ENCODE results near the gene FAM25A. TPM values are rescaled to one million over a fixed set of nuclear protein-coding genes. Genes with fewer than 3 reads are reported as not detected.

FAM25A gene
- polyA plus RNA-seq, 1 donor from 2014 or later, result not detected

DNA sequence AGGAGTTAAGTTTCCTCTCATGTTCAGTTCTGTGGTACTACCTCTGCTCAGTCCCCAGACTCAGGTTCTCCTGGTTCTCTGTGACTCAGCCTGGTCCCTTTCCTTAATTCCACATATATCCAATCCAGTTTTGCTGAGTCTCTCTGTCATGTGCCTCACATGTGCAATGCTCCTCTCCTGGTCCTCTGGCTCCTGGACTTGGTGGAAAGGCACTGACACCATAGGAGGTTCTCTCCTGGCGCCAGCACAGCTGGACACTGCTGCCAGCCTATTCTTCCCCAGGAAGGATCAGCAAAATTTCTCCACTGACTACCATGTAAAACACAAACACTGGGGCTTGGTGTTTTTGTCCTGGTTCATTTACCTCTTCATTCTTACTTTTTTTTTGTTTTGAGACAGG, 46.8 kb downstream of the FAM25A start:
- no peak overlapping the region for H3K4me3 ChIP-seq (ENCODE audit: low read length)
- TF ChIP-seq TAF1 (IDR thresholded peaks at IDR 0.05; ENCODE audit: low read depth) (no peak), RAD21 (conservative IDR thresholded peaks at IDR 0.05) (no peak), SMC3 (conservative IDR thresholded peaks at IDR 0.05; ENCODE audit: poor library complexity) (no peak), MXI1 (conservative IDR thresholded peaks at IDR 0.05; ENCODE audit: poor library complexity, severe bottlenecking) (no peak), EP300 (conservative IDR thresholded peaks at IDR 0.05; ENCODE audit: poor library complexity, severe bottlenecking) (no peak), EZH2 (IDR thresholded peaks at IDR 0.05; ENCODE audit: borderline replicate concordance, insufficient read depth, low read length, poor library complexity, severe bottlenecking) (no peak), POLR2AphosphoS5 (IDR thresholded peaks at IDR 0.05) (no peak)
- TF ChIP-seq, protein P1, sequence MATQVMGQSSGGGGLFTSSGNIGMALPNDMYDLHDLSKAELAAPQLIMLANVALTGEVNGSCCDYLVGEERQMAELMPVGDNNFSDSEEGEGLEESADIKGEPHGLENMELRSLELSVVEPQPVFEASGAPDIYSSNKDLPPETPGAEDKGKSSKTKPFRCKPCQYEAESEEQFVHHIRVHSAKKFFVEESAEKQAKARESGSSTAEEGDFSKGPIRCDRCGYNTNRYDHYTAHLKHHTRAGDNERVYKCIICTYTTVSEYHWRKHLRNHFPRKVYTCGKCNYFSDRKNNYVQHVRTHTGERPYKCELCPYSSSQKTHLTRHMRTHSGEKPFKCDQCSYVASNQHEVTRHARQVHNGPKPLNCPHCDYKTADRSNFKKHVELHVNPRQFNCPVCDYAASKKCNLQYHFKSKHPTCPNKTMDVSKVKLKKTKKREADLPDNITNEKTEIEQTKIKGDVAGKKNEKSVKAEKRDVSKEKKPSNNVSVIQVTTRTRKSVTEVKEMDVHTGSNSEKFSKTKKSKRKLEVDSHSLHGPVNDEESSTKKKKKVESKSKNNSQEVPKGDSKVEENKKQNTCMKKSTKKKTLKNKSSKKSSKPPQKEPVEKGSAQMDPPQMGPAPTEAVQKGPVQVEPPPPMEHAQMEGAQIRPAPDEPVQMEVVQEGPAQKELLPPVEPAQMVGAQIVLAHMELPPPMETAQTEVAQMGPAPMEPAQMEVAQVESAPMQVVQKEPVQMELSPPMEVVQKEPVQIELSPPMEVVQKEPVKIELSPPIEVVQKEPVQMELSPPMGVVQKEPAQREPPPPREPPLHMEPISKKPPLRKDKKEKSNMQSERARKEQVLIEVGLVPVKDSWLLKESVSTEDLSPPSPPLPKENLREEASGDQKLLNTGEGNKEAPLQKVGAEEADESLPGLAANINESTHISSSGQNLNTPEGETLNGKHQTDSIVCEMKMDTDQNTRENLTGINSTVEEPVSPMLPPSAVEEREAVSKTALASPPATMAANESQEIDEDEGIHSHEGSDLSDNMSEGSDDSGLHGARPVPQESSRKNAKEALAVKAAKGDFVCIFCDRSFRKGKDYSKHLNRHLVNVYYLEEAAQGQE (IDR thresholded peaks at IDR 0.05; ENCODE audit: borderline replicate concordance), result no peak
- TF ChIP-seq, protein P2, sequence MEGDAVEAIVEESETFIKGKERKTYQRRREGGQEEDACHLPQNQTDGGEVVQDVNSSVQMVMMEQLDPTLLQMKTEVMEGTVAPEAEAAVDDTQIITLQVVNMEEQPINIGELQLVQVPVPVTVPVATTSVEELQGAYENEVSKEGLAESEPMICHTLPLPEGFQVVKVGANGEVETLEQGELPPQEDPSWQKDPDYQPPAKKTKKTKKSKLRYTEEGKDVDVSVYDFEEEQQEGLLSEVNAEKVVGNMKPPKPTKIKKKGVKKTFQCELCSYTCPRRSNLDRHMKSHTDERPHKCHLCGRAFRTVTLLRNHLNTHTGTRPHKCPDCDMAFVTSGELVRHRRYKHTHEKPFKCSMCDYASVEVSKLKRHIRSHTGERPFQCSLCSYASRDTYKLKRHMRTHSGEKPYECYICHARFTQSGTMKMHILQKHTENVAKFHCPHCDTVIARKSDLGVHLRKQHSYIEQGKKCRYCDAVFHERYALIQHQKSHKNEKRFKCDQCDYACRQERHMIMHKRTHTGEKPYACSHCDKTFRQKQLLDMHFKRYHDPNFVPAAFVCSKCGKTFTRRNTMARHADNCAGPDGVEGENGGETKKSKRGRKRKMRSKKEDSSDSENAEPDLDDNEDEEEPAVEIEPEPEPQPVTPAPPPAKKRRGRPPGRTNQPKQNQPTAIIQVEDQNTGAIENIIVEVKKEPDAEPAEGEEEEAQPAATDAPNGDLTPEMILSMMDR (IDR thresholded peaks at IDR 0.05; ENCODE audit: poor library complexity, severe bottlenecking), result no peak
- H3K27me3 ChIP-seq (ENCODE audit: insufficient read depth, low read depth, low read length), result no peaks in the 10 kb centered on the region
- no peak overlapping the region for H3K4me2 ChIP-seq (ENCODE audit: low read length)
- no peaks in the 10 kb centered on the region for H3K79me2 ChIP-seq (replicated peaks; ENCODE audit: insufficient read depth, low read length)
- H4K20me1 ChIP-seq (ENCODE audit: insufficient read depth), result no peaks in the 10 kb centered on the region
- no peaks in the 10 kb centered on the region for H3K9me3 ChIP-seq (ENCODE audit: low read length)
- no peak overlapping the region for H3K27ac ChIP-seq (ENCODE audit: low read length)
- no peaks in the 10 kb centered on the region for H3F3A ChIP-seq (ENCODE audit: insufficient read depth, low read length, poor library complexity, severe bottlenecking)
- no peak overlapping the region for H3K9ac ChIP-seq (ENCODE audit: low read length)
- H3K9me2 ChIP-seq (ENCODE audit: insufficient read depth, low read length), result no peaks in the 10 kb centered on the region
- no peak overlapping the region for H2AFZ ChIP-seq (ENCODE audit: low read depth, low read length)
- peaks cover 15% of the 10 kb centered on the region for H3K36me3 ChIP-seq (ENCODE audit: insufficient read depth, low read length)

- Histone ChIP-seq H4K20me1 (ENCODE audit: insufficient read depth) (no peaks in the 10 kb centered on the region), H3K79me2 (replicated peaks; ENCODE audit: insufficient read depth, low read length) (no peaks in the 10 kb centered on the region), H3K27ac (ENCODE audit: low read length) (no peak overlapping the region), H3K4me2 (ENCODE audit: low read length) (no peak overlapping the region), H2AFZ (ENCODE audit: low read depth, low read length) (no peak overlapping the region), H3K9me3 (ENCODE audit: low read length) (no peaks in the 10 kb centered on the region), H3K9ac (ENCODE audit: low read length) (no peak overlapping the region), H3K27me3 (ENCODE audit: insufficient read depth, low read depth, low read length) (no peaks in the 10 kb centered on the region), H3K4me3 (ENCODE audit: low read length) (no peak overlapping the region), H3K36me3 (ENCODE audit: insufficient read depth, low read length) (peaks cover 15% of the 10 kb centered on the region), H3F3A (ENCODE audit: insufficient read depth, low read length, poor library complexity, severe bottlenecking) (no peaks in the 10 kb centered on the region), H3K9me2 (ENCODE audit: insufficient read depth, low read length) (no peaks in the 10 kb centered on the region)
- TF ChIP-seq, protein P2 (IDR thresholded peaks at IDR 0.05; ENCODE audit: poor library complexity, severe bottlenecking), result no peak
- TF ChIP-seq TAF1 (IDR thresholded peaks at IDR 0.05; ENCODE audit: low read depth), result no peak
- TF ChIP-seq RAD21 (conservative IDR thresholded peaks at IDR 0.05), result no peak
- no peak for TF ChIP-seq SMC3 (conservative IDR thresholded peaks at IDR 0.05; ENCODE audit: poor library complexity)
- TF ChIP-seq, protein P1 (IDR thresholded peaks at IDR 0.05; ENCODE audit: borderline replicate concordance), result no peak
- no peak for TF ChIP-seq MXI1 (conservative IDR thresholded peaks at IDR 0.05; ENCODE audit: poor library complexity, severe bottlenecking)
- TF ChIP-seq EP300 (conservative IDR thresholded peaks at IDR 0.05; ENCODE audit: poor library complexity, severe bottlenecking), result no peak
- TF ChIP-seq POLR2AphosphoS5 (IDR thresholded peaks at IDR 0.05), result no peak
- no peak for TF ChIP-seq EZH2 (IDR thresholded peaks at IDR 0.05; ENCODE audit: borderline replicate concordance, insufficient read depth, low read length, poor library complexity, severe bottlenecking)
These were observed 48.2 kb downstream of the FAM25A start for GRCh38 chr10:87068281-87068680.
